GM18498 (cell line): ENCODE data around the gene PLEKHG2.
"Not testable (repeated sequence)": the region's sequence is repeated elsewhere in the genome, so short reads cannot be mapped to it uniquely, and the experiment has no call there.

Experiments used
- ATAC-seq: cut with Tn5 transposase; IDR thresholded peaks from one replicate; pipeline ENCODE4 v1.9.1; 2021; ENCODE audit warnings: mild to moderate bottlenecking, moderate library complexity; ENCODE audit not compliant: unreplicated experiment

PLEKHG2 gene

GRCh38 chr19:39435499-39436349, 23.3 kb downstream of the PLEKHG2 start, which contains the start of gene RPS16:
Gene RPS16 (minus strand): TSS chr19:39435949. CDS start chr19:39435895, 54 bp downstream.
- peak; percentile 77 for ATAC-seq

- ATAC-seq = no peak
Measured at GRCh38 chr19:39436350-39436716, 23.9 kb downstream of the PLEKHG2 start.

GRCh38 chr19:39438270-39438934, 25.9 kb downstream of the PLEKHG2 start:
- no peak for ATAC-seq

GRCh38 chr19:39444598-39445195, 32.2 kb downstream of the PLEKHG2 start:
- no peak for ATAC-seq

DNA sequence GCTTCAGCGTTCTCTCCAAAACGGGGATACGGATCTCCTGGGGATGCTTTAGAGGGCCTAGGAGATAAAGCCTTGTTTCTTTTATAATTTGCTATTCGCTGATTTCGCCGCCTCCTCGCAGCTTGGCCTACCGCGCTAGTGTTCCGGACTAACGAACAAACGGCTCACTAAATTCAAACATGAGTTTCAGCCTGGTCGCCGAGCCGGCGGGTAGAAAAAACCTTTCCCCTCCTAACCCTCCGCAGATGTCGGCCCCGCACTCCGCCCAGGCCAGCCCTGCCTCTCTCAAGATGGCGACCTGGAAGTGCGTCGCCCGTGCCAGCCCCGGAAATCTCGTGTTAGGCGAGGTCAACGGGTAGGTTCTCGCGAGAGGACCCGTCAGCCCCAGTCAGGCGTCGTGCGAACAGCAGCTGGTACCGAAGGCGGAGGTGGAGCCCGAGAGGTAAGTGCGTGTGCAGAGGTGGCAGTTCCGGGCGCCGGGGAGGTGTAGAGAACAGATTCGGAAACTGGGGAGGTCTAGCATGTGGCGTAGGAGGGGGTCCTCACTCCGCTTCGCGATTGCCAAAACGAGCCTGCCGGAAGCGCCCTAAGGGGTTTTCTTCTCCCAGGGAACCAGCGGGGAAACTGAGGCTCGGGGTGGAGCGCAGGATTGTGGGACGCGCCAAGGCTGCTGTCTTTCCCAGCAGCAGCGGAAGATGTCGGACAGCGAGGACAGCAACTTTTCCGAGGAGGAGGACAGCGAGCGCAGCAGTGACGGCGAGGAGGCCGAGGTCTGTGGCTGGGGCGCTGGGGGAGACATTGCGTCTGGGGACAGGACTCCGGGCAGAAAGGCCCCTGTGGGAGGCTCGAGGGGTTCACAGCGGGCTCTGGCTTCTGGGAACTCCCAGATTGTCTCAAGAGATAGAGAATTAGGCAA, 33.0 kb downstream of the PLEKHG2 start, which contains the start of gene SUPT5H:
Gene SUPT5H, plus strand, starts transcription at position 387 of the 916 bp plus-strand sequence. Its CDS starts 309 bp downstream, at position 696.
- ATAC-seq = peak; percentile 88

DNA sequence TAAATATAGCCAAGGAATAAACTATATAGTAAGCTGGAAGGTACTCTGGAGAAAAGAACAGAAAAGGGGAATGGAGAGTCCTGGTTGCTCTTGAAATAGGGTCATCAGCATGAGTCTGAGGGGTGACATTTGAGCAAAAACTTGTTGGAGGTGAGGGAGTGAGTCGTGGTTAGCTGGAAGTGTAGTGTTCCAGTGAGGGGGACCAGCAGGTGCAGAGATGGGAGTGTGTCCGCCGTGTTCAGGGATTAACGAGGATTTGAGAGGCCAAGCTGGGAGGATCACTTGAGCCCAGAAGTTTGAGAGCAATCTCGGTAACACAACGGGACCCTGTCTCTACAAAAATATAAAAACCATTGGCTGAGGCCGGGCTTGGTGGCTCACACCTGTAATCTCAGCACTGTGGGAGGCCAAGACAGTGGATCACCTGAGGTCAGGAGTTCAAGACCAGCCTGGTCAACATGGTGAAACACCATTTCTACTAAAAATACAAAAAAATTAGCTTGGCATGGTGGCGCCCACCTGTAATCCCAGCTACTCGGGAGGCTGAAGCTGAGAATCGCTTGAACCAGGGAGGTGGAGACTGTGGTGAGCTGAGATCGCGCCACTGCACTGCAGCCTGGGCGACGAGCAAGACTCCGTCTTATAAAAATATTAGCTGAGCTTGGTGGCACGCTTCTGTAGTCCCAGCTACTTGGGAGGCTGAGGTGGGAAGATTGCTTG, 34.1 kb downstream of the PLEKHG2 start:
- ATAC-seq = no peak

GRCh38 chr19:39448271-39448670, 35.8 kb downstream of the PLEKHG2 start:
- ATAC-seq = peak; percentile 32

GRCh38 chr19:39449116-39449797, 36.8 kb downstream of the PLEKHG2 start:
- ATAC-seq = no peak

- ATAC-seq = not testable (repeated sequence)
Measured at GRCh38 chr19:39451257-39451656, 38.8 kb downstream of the PLEKHG2 start.

DNA sequence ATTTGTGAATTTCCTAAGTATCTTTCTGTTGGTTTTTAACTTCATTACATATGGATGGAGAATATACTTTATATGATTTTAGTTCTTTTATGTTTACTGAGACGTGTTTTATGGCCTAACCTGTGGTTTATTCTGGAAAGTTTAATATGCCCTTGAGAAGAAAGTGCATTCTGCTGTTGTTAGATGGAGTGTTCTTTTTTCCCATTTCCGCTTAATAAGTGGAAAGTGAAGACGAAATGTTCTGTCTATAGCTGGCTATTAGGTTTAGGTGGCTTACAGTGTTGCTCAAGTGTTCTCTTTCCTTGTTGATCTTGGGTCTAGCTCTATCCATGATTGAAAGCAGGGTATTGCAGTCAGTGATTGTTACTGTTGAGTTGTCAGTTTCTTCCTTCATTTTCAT, 50.9 kb downstream of the PLEKHG2 start:
- no peak for ATAC-seq

GRCh38 chr19:39465956-39466747, 53.7 kb downstream of the PLEKHG2 start:
- ATAC-seq = no peak

DNA sequence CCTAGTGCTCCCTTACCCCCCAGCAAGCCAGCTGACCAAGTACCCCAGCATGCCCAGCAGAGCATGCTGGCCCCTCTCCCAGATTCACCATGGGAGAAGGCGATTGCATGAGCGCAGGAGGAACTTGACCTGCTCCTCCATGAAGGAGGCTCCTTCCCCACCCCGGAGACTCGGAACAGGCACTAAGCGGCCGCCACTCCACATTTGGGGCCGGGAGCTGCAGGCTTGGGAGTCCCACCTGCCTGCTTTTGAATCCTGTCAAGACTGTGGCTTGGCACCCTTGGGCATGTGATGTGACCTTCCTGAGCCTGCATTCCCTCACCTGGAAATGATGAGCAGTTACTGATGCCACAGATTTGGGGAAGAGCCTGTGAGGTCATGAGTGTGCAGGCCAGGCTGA, 55.5 kb downstream of the PLEKHG2 start:
- no peak for ATAC-seq

- no peak for ATAC-seq
Measured at GRCh38 chr19:39469036-39469435, 56.6 kb downstream of the PLEKHG2 start.

GRCh38 chr19:39469567-39469966, 57.1 kb downstream of the PLEKHG2 start:
- no peak for ATAC-seq

- no peak for ATAC-seq
Measured at GRCh38 chr19:39470724-39471339, 58.4 kb downstream of the PLEKHG2 start.

- no peak for ATAC-seq
Measured at GRCh38 chr19:39471756-39472536, 59.5 kb downstream of the PLEKHG2 start.

DNA sequence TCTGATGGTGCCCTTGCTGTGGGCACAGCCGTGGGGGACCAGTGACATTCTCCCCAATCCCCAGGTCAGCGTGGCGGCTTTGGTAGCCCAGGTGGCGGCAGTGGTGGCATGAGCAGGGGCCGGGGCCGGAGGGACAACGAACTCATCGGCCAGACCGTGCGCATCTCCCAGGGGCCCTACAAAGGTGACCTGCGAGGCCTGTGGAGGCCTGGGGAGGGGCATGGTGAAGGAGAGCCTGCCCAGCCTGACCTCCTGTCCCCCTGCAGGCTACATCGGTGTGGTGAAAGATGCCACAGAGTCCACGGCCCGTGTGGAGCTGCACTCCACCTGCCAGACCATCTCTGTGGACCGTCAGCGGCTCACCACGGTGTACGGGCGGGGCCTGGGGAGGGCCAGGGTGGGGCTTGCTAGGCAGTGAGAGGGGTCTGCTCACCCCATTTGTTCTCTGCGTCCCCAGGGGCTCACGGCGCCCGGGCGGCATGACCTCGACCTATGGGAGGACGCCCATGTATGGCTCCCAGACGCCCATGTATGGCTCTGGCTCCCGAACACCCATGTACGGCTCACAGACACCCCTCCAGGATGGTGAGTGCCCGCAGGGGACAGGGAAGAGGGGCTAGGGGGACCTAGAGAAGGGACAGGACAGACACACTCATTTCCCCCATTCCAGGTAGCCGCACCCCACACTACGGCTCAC, 60.4 kb downstream of the PLEKHG2 start:
- no peak for ATAC-seq
